HCT116 (cell line): ENCODE data around the gene DLX3.

ENCODE experiments used
- POLR2A ChIP-seq: IDR thresholded peaks from 2 replicates; pipeline ENCODE4 v1.7.0; 2011; ENCODE audit warnings: borderline replicate concordance; ENCODE audit not compliant: insufficient read depth, insufficient read length; ENCODE audit errors: extremely low read depth
- POLR2AphosphoS5 ChIP-seq: IDR thresholded peaks from 2 replicates; pipeline ENCODE4 v1.6.1; 2011; ENCODE audit warnings: mild to moderate bottlenecking, low read depth, low read length, moderate library complexity
- RAD21 ChIP-seq: IDR thresholded peaks from 2 replicates; pipeline ENCODE4 v1.6.1; 2012; ENCODE audit warnings: low read depth, mild to moderate bottlenecking
- SRF ChIP-seq: IDR thresholded peaks from 2 replicates; pipeline ENCODE4 v1.6.1; 2012; ENCODE audit warnings: low read depth
- TF ChIP-seq, protein P1 (sequence below), 3 experiments: fragments of 200-600 bp in 1 of 3; sonication (generic) in 1 of 3; IDR thresholded peaks in 2 of 3; conservative IDR thresholded peaks in 1 of 3; 2 replicates each; pipeline ENCODE4 v1.5.1; 2012 to 2017; ENCODE audit warnings: low read depth in 2 of 3, low read length in 2 of 3, antibody characterized with exemption in 1 of 3, borderline replicate concordance in 1 of 3, control low read depth in 1 of 3, mild to moderate bottlenecking in 1 of 3, mixed read lengths in 1 of 3, mixed run types in 1 of 3, moderate library complexity in 1 of 3; ENCODE audit not compliant: insufficient read depth in 1 of 3
- TF ChIP-seq, protein P2 (sequence below): IDR thresholded peaks from 2 replicates; pipeline ENCODE4 v1.6.1; 2012
- TF ChIP-seq, protein P3 (sequence below): IDR thresholded peaks from 2 replicates; pipeline ENCODE4 v1.6.1; 2012; ENCODE audit warnings: low read depth

DNA sequence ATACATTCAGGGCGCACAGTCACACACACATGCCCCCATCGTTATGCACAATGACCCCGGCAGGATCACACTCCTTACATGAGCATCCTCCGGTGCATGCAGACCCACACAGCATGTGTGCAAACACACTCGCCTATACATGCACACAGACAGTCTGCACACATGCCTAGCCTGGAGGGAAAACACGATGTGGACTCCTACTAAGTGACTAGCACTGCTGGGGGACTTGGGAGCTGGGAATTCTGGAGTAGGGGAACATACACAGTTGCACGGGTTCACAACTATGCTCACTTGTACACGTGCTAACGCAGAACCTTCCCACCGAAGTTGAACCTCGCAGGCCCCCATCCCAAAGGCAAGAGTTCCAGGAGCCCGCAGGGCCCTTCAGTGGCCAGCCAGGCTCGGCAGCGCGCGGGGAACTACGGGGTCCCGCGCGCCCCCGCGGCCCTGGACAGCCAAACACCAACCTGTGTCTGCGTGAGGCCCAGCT lies 2.0 kb downstream of the DLX3 start:
- TF ChIP-seq, protein P1, sequence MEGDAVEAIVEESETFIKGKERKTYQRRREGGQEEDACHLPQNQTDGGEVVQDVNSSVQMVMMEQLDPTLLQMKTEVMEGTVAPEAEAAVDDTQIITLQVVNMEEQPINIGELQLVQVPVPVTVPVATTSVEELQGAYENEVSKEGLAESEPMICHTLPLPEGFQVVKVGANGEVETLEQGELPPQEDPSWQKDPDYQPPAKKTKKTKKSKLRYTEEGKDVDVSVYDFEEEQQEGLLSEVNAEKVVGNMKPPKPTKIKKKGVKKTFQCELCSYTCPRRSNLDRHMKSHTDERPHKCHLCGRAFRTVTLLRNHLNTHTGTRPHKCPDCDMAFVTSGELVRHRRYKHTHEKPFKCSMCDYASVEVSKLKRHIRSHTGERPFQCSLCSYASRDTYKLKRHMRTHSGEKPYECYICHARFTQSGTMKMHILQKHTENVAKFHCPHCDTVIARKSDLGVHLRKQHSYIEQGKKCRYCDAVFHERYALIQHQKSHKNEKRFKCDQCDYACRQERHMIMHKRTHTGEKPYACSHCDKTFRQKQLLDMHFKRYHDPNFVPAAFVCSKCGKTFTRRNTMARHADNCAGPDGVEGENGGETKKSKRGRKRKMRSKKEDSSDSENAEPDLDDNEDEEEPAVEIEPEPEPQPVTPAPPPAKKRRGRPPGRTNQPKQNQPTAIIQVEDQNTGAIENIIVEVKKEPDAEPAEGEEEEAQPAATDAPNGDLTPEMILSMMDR (IDR thresholded peaks at IDR 0.05 in 2 of 3, conservative IDR thresholded peaks at IDR 0.05 in 1 of 3; ENCODE audit: borderline replicate concordance in 1 of 3, insufficient read depth in 1 of 3, low read depth in 2 of 3, low read length in 2 of 3): no peak
- TF ChIP-seq POLR2AphosphoS5: no peak
- TF ChIP-seq POLR2A: no peak
- TF ChIP-seq, protein P2, sequence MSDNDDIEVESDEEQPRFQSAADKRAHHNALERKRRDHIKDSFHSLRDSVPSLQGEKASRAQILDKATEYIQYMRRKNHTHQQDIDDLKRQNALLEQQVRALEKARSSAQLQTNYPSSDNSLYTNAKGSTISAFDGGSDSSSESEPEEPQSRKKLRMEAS: no peak
- TF ChIP-seq, protein P3, sequence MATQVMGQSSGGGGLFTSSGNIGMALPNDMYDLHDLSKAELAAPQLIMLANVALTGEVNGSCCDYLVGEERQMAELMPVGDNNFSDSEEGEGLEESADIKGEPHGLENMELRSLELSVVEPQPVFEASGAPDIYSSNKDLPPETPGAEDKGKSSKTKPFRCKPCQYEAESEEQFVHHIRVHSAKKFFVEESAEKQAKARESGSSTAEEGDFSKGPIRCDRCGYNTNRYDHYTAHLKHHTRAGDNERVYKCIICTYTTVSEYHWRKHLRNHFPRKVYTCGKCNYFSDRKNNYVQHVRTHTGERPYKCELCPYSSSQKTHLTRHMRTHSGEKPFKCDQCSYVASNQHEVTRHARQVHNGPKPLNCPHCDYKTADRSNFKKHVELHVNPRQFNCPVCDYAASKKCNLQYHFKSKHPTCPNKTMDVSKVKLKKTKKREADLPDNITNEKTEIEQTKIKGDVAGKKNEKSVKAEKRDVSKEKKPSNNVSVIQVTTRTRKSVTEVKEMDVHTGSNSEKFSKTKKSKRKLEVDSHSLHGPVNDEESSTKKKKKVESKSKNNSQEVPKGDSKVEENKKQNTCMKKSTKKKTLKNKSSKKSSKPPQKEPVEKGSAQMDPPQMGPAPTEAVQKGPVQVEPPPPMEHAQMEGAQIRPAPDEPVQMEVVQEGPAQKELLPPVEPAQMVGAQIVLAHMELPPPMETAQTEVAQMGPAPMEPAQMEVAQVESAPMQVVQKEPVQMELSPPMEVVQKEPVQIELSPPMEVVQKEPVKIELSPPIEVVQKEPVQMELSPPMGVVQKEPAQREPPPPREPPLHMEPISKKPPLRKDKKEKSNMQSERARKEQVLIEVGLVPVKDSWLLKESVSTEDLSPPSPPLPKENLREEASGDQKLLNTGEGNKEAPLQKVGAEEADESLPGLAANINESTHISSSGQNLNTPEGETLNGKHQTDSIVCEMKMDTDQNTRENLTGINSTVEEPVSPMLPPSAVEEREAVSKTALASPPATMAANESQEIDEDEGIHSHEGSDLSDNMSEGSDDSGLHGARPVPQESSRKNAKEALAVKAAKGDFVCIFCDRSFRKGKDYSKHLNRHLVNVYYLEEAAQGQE: no peak
- TF ChIP-seq SRF: no peak
- TF ChIP-seq RAD21: no peak
